K562 (cell line): Measurements from ENCODE around the gene SNX3. TPM values are rescaled to one million over a fixed set of nuclear protein-coding genes. Genes with fewer than 3 reads are reported as not detected.

Experiments
- AFF1 ChIP-seq, 2 experiments: fragments of 450-650 bp; IDR thresholded peaks; 2 replicates each; pipeline ENCODE4 v1.6.1; 2018; ENCODE audit warnings: mild to moderate bottlenecking in 2 of 2, low read depth in 1 of 2; ENCODE audit not compliant: partially characterized antibody in 2 of 2
- CHD4 ChIP-seq: fragments of 200-600 bp; sonication (generic); IDR thresholded peaks from 3 replicates; pipeline ENCODE4 v1.6.1; 2012; ENCODE audit warnings: low read depth, mild to moderate bottlenecking, mixed read lengths, low read length, inconsistent platforms; ENCODE audit not compliant: insufficient read depth, insufficient replicate concordance, poor library complexity, severe bottlenecking
- FOXK1 ChIP-seq: sonication (generic); formaldehyde crosslinking; IDR thresholded peaks from 2 replicates; pipeline ENCODE4 v1.8.0; 2022; ENCODE audit warnings: missing genetic modification reagents, mild to moderate bottlenecking, borderline replicate concordance
- NFXL1 ChIP-seq: fragments of 450-650 bp; formaldehyde crosslinking; IDR thresholded peaks from 2 replicates; pipeline ENCODE4 v1.4.0; 2021; ENCODE audit warnings: mild to moderate bottlenecking
- POLR2B ChIP-seq: fragments of 450-650 bp; IDR thresholded peaks from 2 replicates; pipeline ENCODE4 v1.6.1; 2018; ENCODE audit warnings: low read depth; ENCODE audit not compliant: partially characterized antibody
- RAD21 ChIP-seq, 2 experiments: fragments of 250-450 bp in 1 of 2; fragments of 450-650 bp in 1 of 2; sonication (Bioruptor Pico) in 1 of 2; formaldehyde crosslinking in 1 of 2; IDR thresholded peaks in 1 of 2; conservative IDR thresholded peaks in 1 of 2; 2 replicates each; pipeline versions ENCODE4 v1.4.0 to v1.8.0; 2020 to 2022; ENCODE audit warnings: mild to moderate bottlenecking in 2 of 2, moderate library complexity in 1 of 2
- RBFOX2 ChIP-seq: fragments of 200-400 bp; formaldehyde crosslinking; IDR thresholded peaks from 2 replicates; pipeline ENCODE4 v1.6.1; 2017; ENCODE audit warnings: low read depth, mild to moderate bottlenecking, low read length, moderate library complexity
- TEAD2 ChIP-seq: fragments of 450-650 bp; IDR thresholded peaks from 2 replicates; pipeline ENCODE4 v1.6.1; 2016; ENCODE audit warnings: missing genetic modification characterization, control low read depth, missing compliant biosample characterization
- ZBTB7A ChIP-seq: IDR thresholded peaks from 2 replicates; pipeline ENCODE4 v1.6.1; 2011; ENCODE audit warnings: low read depth, mild to moderate bottlenecking, low read length, moderate library complexity, borderline replicate concordance; ENCODE audit not compliant: control insufficient read depth
- ZNF589 ChIP-seq: fragments of 200-800 bp; sonication (Bioruptor generic); IDR thresholded peaks from 2 replicates; pipeline ENCODE4 v1.6.1; 2016; ENCODE audit warnings: low read depth, missing genetic modification characterization, missing compliant biosample characterization
- polyA plus RNA-seq, 8 experiments: library from polyadenylated mRNA; depleted of rRNA in 4 of 8; stranded (reverse) in 5 of 8; unstranded in 3 of 8; fragments of >200 nt; fragmentation: Nextera tagmentation in 2 of 8; fragmentation: Illumina TruSeq in 1 of 8; extraction: Ambion mirVana in 2 of 8; extraction: Trizol in 1 of 8; gene quantifications; 2 replicates each; pipeline versions ENCODE4 v1.2.1 to v1.2.3, GENCODE V29; 2011 to 2014; ENCODE audit warnings: inconsistent platforms in 1 of 8, missing spikeins in 1 of 8
- total RNA-seq, 7 experiments: library from RNA; depleted of rRNA in 6 of 7; stranded (reverse); fragments of >200 nt in 6 of 7; fragmentation: Illumina TruSeq in 2 of 7; extraction: Trizol in 2 of 7; gene quantifications; 2 replicates each; pipeline versions ENCODE4 v1.2.1 to v1.2.3, GENCODE V29; 2011 to 2021; ENCODE audit warnings: low replicate concordance in 1 of 7
- TF ChIP-seq, protein P1 (sequence below): sonication (generic); formaldehyde crosslinking; IDR thresholded peaks from 2 replicates; pipeline ENCODE4 v1.8.0; 2023; ENCODE audit warnings: missing genetic modification reagents, mild to moderate bottlenecking, borderline replicate concordance
- TF ChIP-seq, protein P2 (sequence below): fragments of 250-450 bp; sonication (Bioruptor Pico); IDR thresholded peaks from 2 replicates; pipeline ENCODE4 v1.8.0; 2022; ENCODE audit warnings: inconsistent platforms, mild to moderate bottlenecking, moderate library complexity, borderline replicate concordance

Gene SNX3
- total and polyA plus RNA-seq, 9 of the 15 experiments (the other 6 are each of a cell fraction or from before 2014, with no cell fraction given) = 48.9 to 410 (median 159) TPM

GRCh38 chr6:108260809-108261569 is at the start of gene SNX3 (continued):
- TF ChIP-seq POLR2B = peak; percentile 80
- TF ChIP-seq RAD21 (CRISPR knock-in tag; conservative IDR thresholded peaks at IDR 0.05 in 1 of 2, IDR thresholded peaks at IDR 0.05 in 1 of 2) = no peak
- TF ChIP-seq TEAD2 (tag) = no peak
- no peak for TF ChIP-seq FOXK1 (CRISPR knock-in tag)
- TF ChIP-seq ZBTB7A = peak; percentile 86
- no peak for TF ChIP-seq CHD4
- no peak for TF ChIP-seq NFXL1 (CRISPR knock-in tag)
- peak; percentile 76 for TF ChIP-seq ZNF589
- TF ChIP-seq RBFOX2 = peak; percentile 97
- peak in 1 of 2 experiments; percentile 81 for TF ChIP-seq AFF1 (IDR thresholded peaks at IDR 0.05; ENCODE audit: low read depth in 1 of 2, partially characterized antibody in 2 of 2)
- TF ChIP-seq, protein P1, sequence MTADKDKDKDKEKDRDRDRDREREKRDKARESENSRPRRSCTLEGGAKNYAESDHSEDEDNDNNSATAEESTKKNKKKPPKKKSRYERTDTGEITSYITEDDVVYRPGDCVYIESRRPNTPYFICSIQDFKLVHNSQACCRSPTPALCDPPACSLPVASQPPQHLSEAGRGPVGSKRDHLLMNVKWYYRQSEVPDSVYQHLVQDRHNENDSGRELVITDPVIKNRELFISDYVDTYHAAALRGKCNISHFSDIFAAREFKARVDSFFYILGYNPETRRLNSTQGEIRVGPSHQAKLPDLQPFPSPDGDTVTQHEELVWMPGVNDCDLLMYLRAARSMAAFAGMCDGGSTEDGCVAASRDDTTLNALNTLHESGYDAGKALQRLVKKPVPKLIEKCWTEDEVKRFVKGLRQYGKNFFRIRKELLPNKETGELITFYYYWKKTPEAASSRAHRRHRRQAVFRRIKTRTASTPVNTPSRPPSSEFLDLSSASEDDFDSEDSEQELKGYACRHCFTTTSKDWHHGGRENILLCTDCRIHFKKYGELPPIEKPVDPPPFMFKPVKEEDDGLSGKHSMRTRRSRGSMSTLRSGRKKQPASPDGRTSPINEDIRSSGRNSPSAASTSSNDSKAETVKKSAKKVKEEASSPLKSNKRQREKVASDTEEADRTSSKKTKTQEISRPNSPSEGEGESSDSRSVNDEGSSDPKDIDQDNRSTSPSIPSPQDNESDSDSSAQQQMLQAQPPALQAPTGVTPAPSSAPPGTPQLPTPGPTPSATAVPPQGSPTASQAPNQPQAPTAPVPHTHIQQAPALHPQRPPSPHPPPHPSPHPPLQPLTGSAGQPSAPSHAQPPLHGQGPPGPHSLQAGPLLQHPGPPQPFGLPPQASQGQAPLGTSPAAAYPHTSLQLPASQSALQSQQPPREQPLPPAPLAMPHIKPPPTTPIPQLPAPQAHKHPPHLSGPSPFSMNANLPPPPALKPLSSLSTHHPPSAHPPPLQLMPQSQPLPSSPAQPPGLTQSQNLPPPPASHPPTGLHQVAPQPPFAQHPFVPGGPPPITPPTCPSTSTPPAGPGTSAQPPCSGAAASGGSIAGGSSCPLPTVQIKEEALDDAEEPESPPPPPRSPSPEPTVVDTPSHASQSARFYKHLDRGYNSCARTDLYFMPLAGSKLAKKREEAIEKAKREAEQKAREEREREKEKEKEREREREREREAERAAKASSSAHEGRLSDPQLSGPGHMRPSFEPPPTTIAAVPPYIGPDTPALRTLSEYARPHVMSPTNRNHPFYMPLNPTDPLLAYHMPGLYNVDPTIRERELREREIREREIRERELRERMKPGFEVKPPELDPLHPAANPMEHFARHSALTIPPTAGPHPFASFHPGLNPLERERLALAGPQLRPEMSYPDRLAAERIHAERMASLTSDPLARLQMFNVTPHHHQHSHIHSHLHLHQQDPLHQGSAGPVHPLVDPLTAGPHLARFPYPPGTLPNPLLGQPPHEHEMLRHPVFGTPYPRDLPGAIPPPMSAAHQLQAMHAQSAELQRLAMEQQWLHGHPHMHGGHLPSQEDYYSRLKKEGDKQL (CRISPR knock-in tag) = no peak
- TF ChIP-seq, protein P2, sequence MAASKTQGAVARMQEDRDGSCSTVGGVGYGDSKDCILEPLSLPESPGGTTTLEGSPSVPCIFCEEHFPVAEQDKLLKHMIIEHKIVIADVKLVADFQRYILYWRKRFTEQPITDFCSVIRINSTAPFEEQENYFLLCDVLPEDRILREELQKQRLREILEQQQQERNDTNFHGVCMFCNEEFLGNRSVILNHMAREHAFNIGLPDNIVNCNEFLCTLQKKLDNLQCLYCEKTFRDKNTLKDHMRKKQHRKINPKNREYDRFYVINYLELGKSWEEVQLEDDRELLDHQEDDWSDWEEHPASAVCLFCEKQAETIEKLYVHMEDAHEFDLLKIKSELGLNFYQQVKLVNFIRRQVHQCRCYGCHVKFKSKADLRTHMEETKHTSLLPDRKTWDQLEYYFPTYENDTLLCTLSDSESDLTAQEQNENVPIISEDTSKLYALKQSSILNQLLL = no peak
